Adipocyte (in vitro differentiated cells): ENCODE results near the gene CST3.
"Not testable (repeated sequence)": the region's sequence is repeated elsewhere in the genome, so short reads cannot be mapped to it uniquely, and the experiment has no call there.

ENCODE experiments used
- DNase-seq: peaks from one replicate; pipeline ENCODE4 v3.0.0-alpha.2; 2015; ENCODE audit warnings: low read depth
- H3K27me3 ChIP-seq: replicated peaks from 2 replicates; pipeline ENCODE4 v1.7.0; 2013; ENCODE audit warnings: mild to moderate bottlenecking, low read length, moderate library complexity; ENCODE audit not compliant: control insufficient read depth, insufficient read depth
- H3K36me3 ChIP-seq: 2 replicates; pipeline ENCODE4 v1.7.0; 2013; ENCODE audit warnings: low read length, mild to moderate bottlenecking, moderate library complexity; ENCODE audit not compliant: control insufficient read depth, insufficient read depth, severe bottlenecking
- H3K4me1 ChIP-seq: 2 replicates; pipeline ENCODE4 v1.7.0; 2013; ENCODE audit warnings: mild to moderate bottlenecking, low read length, moderate library complexity; ENCODE audit not compliant: control insufficient read depth, insufficient read depth
- H3K4me3 ChIP-seq: 2 replicates; pipeline ENCODE4 v1.7.0; 2013; ENCODE audit warnings: mild to moderate bottlenecking, low read length, moderate library complexity
- H3K9ac ChIP-seq: 2 replicates; pipeline ENCODE4 v1.7.0; 2013; ENCODE audit warnings: mild to moderate bottlenecking, low read length, moderate library complexity
- H3K9me3 ChIP-seq: 2 replicates; pipeline ENCODE4 v1.7.0; 2013; ENCODE audit warnings: mild to moderate bottlenecking, low read length, moderate library complexity; ENCODE audit not compliant: control insufficient read depth

Gene CST3

GRCh38 chr20:23671479-23671878 is 33.7 kb upstream of the CST3 start:
- H3K4me1 ChIP-seq = peaks cover 14% of the 10 kb centered on the region
- H3K9me3 ChIP-seq = peaks cover 3% of the 10 kb centered on the region
- no peaks in the 10 kb centered on the region for H3K27me3 ChIP-seq
- H3K4me3 ChIP-seq = no peak overlapping the region
- no peak for DNase-seq
- no peak overlapping the region for H3K9ac ChIP-seq
- H3K36me3 ChIP-seq = no peaks in the 10 kb centered on the region

GRCh38 chr20:23670361-23670760 is 32.6 kb upstream of the CST3 start:
- peaks cover 3% of the 10 kb centered on the region for H3K9me3 ChIP-seq
- DNase-seq = no peak

DNA sequence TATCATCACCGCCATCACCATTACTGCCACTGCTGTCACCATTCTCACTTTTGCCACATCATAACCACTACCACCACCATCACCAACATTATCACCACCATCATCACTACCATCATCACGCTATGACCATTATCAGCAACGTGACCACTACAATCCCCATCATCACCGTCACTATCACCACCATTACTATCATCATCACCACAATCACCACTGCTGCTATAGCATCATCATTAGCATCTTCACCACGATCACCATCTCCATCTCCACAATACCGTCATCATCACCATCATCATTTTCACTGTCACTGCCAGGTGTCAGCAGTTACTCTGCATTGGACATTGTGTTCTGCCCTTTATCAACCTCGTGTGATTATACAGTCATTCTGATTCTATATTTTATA is 32.1 kb upstream of the CST3 start:
- H3K9me3 ChIP-seq = peaks cover 3% of the 10 kb centered on the region
- H3K4me1 ChIP-seq = peaks cover 17% of the 10 kb centered on the region
- H3K9ac ChIP-seq = no peak overlapping the region
- H3K4me3 ChIP-seq = no peak overlapping the region
- no peaks in the 10 kb centered on the region for H3K36me3 ChIP-seq
- no peak for DNase-seq
- H3K27me3 ChIP-seq = no peaks in the 10 kb centered on the region

More at GRCh38 chr20:23670361-23670760, 32.6 kb upstream of the CST3 start:
- Histone ChIP-seq H3K4me1 (peaks cover 17% of the 10 kb centered on the region), H3K27me3 (no peaks in the 10 kb centered on the region), H3K4me3 (no peak overlapping the region), H3K36me3 (no peaks in the 10 kb centered on the region), H3K9ac (no peak overlapping the region)

DNA sequence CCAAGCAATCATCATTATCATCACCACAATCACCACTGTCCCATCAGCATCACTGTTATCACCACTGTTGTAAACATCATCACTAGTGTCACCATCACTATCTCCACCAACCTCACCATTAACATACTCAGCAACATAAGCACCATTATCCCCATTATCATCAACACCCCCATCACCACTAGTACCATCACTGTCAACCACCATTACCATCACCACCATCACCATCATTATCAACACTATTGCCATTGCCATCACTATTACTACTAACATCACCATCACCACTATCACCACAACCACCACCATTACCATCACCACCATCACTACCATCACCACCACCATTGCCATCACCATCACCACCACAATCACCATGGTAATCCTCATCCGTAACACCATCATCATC is 31.6 kb upstream of the CST3 start:
- no peaks in the 10 kb centered on the region for H3K27me3 ChIP-seq

DNA sequence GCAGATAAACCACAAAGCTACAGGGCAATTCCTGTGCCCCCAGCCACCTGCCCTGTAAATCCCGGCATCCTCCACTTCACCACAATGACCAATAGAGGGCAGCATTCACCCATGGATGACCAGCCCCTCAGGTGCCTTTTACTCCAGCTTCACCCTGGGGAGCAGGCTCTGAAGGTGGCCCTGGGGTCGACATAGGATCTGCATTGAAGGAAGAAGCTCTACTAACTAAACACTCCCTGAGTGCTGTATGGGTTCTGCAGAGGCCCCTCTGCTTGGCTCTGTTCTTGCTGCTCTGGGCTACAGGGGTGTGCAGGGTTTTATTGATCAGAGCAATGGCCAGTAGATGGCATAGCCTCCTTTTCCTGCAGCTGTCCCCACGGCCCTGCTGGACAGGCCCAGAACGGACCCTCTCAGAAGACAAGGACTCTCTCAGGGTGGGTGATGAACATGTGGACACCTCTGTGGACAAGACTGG is 30.8 kb upstream of the CST3 start:
- DNase-seq = peak; percentile 82
- Histone ChIP-seq H3K9me3 (peaks cover 3% of the 10 kb centered on the region), H3K9ac (no peak overlapping the region), H3K4me3 (no peak overlapping the region), H3K27me3 (no peaks in the 10 kb centered on the region), H3K4me1 (peaks cover 17% of the 10 kb centered on the region), H3K36me3 (no peaks in the 10 kb centered on the region)

More for the DNA sequence above, 31.6 kb upstream of the CST3 start:
- no peak overlapping the region for H3K4me3 ChIP-seq
- DNase-seq = no peak
- H3K9me3 ChIP-seq = peaks cover 3% of the 10 kb centered on the region
- no peak overlapping the region for H3K9ac ChIP-seq
- H3K36me3 ChIP-seq = no peaks in the 10 kb centered on the region
- H3K4me1 ChIP-seq = peaks cover 17% of the 10 kb centered on the region

DNA sequence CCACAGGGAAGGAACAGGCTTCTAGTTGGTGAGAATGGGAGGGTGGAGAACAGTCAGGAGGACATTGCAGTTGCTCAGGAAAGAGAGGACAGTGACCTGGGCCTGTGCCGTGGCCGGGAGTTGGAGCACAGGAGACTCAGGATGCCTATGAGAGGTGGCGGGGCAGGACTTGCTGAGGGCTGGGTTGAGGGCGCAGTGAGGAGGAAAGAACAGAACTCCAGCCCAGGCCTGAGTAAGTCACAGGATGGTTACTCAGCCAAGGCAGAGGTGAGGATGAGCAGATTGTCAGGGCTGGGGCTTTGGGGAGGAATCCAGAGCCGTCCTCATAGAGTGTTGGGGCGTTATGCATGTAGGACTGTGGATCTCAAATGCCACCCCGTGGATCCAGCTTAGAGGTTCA is 29.9 kb upstream of the CST3 start:
- Histone ChIP-seq H3K36me3 (no peaks in the 10 kb centered on the region), H3K9me3 (no peaks in the 10 kb centered on the region), H3K4me3 (no peak overlapping the region), H3K4me1 (peaks cover 17% of the 10 kb centered on the region), H3K9ac (no peak overlapping the region), H3K27me3 (no peaks in the 10 kb centered on the region)
- DNase-seq = no peak

DNA sequence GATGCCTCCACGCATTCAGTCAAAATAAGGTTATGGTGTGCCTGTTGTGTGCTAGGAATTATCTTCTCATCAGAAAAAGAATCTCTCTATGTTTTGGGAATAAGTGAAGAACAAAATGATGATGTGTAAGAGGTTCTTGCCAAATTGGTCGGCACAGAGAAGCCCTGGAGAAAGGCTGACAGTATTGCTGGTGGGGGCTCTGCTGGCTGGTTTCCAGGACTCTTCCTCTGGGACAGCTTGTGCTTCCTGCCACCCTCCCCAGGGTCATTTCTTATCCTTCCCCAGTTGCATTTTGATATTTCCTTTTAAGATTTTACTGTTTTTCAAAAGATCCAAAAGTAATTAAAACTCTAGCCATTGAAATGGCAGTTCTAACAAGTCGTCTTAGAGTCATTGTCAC is 28.9 kb upstream of the CST3 start:
- no peak for DNase-seq
- Histone ChIP-seq H3K4me3 (no peak overlapping the region), H3K9ac (no peak overlapping the region), H3K4me1 (peaks cover 15% of the 10 kb centered on the region), H3K36me3 (no peaks in the 10 kb centered on the region), H3K9me3 (no peaks in the 10 kb centered on the region), H3K27me3 (no peaks in the 10 kb centered on the region)

GRCh38 chr20:23666189-23666588 is 28.4 kb upstream of the CST3 start:
- no peak for DNase-seq
- H3K4me1 ChIP-seq = peaks cover 10% of the 10 kb centered on the region
- no peak overlapping the region for H3K4me3 ChIP-seq
- no peaks in the 10 kb centered on the region for H3K36me3 ChIP-seq
- H3K9me3 ChIP-seq = no peaks in the 10 kb centered on the region
- no peaks in the 10 kb centered on the region for H3K27me3 ChIP-seq
- no peak overlapping the region for H3K9ac ChIP-seq

DNA sequence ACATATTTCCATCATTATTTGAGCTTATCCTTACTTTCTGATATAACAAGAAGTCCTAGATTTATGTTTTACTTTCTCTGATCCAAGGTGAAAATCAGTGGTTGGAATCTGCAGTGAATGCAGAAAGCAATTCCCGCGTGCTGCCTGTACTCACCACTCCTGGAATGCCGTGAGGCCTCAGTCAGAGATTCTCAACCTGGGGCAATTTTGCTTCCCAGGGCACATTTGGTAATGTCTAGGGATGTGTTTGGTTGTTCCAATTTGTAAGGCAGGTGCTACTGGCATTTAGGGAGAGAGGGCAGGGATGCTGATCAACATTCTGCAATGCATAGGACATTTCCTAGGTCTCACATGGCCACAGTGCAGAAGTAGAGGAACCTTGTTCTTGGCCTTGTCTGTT is 27.2 kb upstream of the CST3 start:
- Histone ChIP-seq H3K36me3 (no peaks in the 10 kb centered on the region), H3K9ac (no peak overlapping the region), H3K4me3 (no peak overlapping the region), H3K9me3 (no peaks in the 10 kb centered on the region), H3K4me1 (peaks cover 20% of the 10 kb centered on the region), H3K27me3 (no peaks in the 10 kb centered on the region)
- DNase-seq = no peak

DNA sequence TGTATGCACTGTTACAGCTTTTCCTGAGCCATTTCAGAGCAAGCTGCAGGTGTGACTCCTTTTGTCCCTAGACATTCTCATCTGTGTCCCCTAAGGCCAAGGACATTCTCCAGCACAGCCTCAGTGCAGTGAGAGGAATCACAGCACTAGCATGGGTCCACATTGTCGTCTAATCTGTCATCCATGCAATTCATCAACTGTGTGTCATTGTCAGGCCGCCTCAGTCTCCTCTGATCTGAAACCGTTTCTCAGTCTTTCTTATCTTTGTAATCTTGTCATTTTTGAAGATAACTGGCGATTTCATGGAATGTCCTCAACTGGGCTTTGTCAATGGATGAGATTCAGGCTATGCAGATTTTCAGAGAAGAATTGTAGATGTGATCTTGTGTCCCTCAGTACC is 26.3 kb upstream of the CST3 start:
- not testable (repeated sequence) for DNase-seq, H3K9ac ChIP-seq, H3K27me3 ChIP-seq, H3K9me3 ChIP-seq, H3K36me3 ChIP-seq, H3K4me3 ChIP-seq
- H3K4me1 ChIP-seq = peaks cover 22% of the 10 kb centered on the region

DNA sequence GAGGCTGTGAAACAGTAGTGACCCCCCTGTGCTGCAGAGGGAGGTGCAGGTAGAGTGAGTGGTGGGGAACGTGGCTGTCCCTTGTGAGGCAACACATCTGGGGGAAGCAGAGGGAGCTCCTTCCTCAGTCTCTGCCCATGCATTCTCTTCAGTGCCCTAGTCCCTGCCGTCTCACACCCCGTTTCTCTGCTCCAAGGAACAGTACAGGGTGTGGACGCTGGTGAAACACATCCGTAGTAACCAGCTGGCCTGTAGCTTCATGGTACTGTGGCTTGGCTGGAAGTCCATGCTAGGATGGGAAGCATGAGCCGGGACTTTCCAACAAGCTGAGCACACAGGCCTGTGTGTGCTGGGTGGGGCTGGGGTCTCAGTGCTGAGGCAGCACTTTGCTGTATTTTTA is 25.4 kb upstream of the CST3 start:
- Histone ChIP-seq H3K4me1 (peaks cover 22% of the 10 kb centered on the region), H3K9ac (no peak overlapping the region), H3K4me3 (no peak overlapping the region), H3K27me3 (no peaks in the 10 kb centered on the region), H3K9me3 (no peaks in the 10 kb centered on the region), H3K36me3 (no peaks in the 10 kb centered on the region)
- DNase-seq = no peak

DNA sequence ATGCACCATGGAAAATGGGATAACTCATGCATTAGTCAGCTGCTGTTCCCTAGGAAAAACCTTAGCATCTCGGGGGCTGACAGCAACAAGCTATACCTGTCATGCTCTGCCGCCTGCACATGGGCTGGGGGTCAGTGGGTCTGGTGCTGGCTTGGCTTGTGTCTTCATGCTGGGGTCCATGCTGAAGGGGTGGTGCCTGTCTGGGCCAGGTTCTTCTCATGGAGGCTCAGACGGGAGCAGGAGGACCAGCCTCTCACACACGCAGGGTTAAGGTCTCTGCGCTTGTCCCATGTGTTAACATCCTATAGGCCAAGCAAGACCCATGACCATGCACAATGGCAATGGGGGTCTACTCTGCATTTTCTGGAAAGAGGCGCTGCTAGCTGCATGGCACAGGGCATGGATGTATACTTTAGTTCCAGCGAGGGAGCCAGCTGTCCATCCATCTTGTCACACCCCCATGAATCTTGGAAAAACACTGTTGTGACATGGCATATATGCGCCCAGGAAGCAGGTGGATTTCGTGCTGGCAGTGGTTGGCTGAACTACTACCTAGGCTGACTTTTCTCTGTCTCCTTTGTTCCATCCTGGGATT is 24.6 kb upstream of the CST3 start:
- no peaks in the 10 kb centered on the region for H3K9me3 ChIP-seq
- H3K27me3 ChIP-seq = no peaks in the 10 kb centered on the region
- H3K4me1 ChIP-seq = peaks cover 22% of the 10 kb centered on the region
- DNase-seq = no peak
- no peak overlapping the region for H3K9ac ChIP-seq
- H3K4me3 ChIP-seq = no peak overlapping the region
- H3K36me3 ChIP-seq = no peaks in the 10 kb centered on the region
